ENCODE measurements around the gene ATG9B.

The ATG9B gene

DNA sequence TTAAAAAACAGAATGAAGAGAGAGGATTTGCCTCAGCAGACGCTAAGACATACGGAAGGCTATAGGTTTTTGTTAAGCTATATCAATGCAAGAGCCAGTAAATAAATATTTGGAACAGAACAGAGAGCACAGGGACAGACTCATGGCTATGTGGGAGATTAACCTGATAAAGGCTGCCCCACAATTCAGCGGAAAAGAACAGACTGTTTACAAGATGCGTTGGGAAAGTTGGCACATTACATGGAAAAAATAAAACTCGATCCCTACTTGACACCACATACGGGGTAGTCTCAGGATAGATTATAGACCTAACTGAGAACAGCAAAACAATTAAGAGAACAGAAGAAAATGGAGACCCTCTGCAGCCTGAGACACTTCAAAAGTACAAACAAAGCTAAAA is 56.9 kb downstream of the ATG9B start:
- no peak for TF ChIP-seq GABPA (IDR thresholded peaks at IDR 0.05; ENCODE audit: low read depth)
- TF ChIP-seq, protein P1, sequence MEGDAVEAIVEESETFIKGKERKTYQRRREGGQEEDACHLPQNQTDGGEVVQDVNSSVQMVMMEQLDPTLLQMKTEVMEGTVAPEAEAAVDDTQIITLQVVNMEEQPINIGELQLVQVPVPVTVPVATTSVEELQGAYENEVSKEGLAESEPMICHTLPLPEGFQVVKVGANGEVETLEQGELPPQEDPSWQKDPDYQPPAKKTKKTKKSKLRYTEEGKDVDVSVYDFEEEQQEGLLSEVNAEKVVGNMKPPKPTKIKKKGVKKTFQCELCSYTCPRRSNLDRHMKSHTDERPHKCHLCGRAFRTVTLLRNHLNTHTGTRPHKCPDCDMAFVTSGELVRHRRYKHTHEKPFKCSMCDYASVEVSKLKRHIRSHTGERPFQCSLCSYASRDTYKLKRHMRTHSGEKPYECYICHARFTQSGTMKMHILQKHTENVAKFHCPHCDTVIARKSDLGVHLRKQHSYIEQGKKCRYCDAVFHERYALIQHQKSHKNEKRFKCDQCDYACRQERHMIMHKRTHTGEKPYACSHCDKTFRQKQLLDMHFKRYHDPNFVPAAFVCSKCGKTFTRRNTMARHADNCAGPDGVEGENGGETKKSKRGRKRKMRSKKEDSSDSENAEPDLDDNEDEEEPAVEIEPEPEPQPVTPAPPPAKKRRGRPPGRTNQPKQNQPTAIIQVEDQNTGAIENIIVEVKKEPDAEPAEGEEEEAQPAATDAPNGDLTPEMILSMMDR (IDR thresholded peaks at IDR 0.05; ENCODE audit: insufficient read depth, low read length) = no peak
- no peak for TF ChIP-seq SPI1 (IDR thresholded peaks at IDR 0.05; ENCODE audit: borderline replicate concordance, low read depth)
- TF ChIP-seq, protein P2, sequence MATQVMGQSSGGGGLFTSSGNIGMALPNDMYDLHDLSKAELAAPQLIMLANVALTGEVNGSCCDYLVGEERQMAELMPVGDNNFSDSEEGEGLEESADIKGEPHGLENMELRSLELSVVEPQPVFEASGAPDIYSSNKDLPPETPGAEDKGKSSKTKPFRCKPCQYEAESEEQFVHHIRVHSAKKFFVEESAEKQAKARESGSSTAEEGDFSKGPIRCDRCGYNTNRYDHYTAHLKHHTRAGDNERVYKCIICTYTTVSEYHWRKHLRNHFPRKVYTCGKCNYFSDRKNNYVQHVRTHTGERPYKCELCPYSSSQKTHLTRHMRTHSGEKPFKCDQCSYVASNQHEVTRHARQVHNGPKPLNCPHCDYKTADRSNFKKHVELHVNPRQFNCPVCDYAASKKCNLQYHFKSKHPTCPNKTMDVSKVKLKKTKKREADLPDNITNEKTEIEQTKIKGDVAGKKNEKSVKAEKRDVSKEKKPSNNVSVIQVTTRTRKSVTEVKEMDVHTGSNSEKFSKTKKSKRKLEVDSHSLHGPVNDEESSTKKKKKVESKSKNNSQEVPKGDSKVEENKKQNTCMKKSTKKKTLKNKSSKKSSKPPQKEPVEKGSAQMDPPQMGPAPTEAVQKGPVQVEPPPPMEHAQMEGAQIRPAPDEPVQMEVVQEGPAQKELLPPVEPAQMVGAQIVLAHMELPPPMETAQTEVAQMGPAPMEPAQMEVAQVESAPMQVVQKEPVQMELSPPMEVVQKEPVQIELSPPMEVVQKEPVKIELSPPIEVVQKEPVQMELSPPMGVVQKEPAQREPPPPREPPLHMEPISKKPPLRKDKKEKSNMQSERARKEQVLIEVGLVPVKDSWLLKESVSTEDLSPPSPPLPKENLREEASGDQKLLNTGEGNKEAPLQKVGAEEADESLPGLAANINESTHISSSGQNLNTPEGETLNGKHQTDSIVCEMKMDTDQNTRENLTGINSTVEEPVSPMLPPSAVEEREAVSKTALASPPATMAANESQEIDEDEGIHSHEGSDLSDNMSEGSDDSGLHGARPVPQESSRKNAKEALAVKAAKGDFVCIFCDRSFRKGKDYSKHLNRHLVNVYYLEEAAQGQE (IDR thresholded peaks at IDR 0.05; ENCODE audit: insufficient replicate concordance, low read depth) = no peak
- TF ChIP-seq POLR2AphosphoS5 (IDR thresholded peaks at IDR 0.05; ENCODE audit: low read depth) = no peak
- no peak overlapping the region for H3K4me3 ChIP-seq (replicated peaks; ENCODE audit: insufficient read depth, low read length)
- H3K27ac ChIP-seq (replicated peaks) = no peak overlapping the region
- H3K27me3 ChIP-seq (ENCODE audit: insufficient read depth, poor library complexity, severe bottlenecking) = peaks cover 23% of the 10 kb centered on the region
- DNase-seq (ENCODE audit: low read depth in 1 of 2, low spot score in 1 of 2) = no peak

DNA sequence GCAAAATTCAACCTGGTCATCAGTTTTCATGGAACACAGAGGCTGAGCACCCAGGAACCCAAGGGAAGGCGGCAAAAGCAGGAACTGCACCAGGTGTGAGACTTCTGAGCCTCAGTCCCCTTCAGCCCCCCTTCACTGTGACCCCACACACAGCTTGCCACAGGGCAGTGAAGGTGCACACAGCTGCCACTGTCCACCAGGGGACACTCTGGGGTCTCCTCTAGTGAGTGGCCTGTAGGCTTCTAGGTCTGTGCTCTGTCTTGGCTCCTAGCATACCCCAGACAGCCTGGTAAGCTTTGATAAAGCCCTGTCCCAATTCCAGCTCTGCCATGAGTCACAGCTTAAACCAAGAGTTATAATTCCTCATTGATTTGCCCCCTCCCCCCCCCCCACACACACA is 58.3 kb downstream of the ATG9B start:
- no peak for DNase-seq (ENCODE audit: low read depth in 1 of 2, low spot score in 1 of 2)
- Histone ChIP-seq H3K27me3 (ENCODE audit: insufficient read depth, poor library complexity, severe bottlenecking) (peaks cover 22% of the 10 kb centered on the region), H3K27ac (replicated peaks) (no peak overlapping the region), H3K4me3 (replicated peaks; ENCODE audit: insufficient read depth, low read length) (no peak overlapping the region)
- TF ChIP-seq SPI1 (IDR thresholded peaks at IDR 0.05; ENCODE audit: borderline replicate concordance, low read depth) = no peak
- TF ChIP-seq, protein P2 (IDR thresholded peaks at IDR 0.05; ENCODE audit: insufficient replicate concordance, low read depth) = no peak
- no peak for TF ChIP-seq GABPA (IDR thresholded peaks at IDR 0.05; ENCODE audit: low read depth)
- TF ChIP-seq, protein P1 (IDR thresholded peaks at IDR 0.05; ENCODE audit: insufficient read depth, low read length) = no peak
- no peak for TF ChIP-seq POLR2AphosphoS5 (IDR thresholded peaks at IDR 0.05; ENCODE audit: low read depth)

DNA sequence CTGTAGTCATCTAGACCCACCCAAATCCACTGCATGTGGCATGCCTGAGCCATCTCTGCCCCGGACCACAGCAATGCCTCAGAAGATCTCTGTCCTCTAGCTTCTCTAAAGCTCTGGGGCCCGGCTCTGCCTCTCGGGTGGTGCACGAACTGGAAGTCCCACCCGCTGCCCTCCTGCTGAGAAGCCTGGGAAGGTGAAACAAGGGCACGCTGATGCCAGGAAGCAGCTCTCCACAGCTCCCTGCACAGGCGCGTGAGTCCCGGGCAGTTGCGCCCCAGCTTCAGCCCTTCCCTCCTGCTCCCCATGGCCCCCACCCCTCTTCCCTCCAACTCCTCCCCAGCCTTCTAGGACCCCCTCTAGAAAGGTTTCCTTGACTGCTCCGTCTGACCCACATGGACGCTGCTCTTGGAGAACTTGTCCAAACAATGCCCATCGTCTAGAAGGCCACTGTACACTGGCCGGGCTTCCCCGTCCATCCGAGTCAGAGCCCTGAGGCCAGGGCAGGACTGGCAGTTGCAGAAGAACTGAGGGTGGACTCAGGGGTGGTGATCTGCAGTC is 58.9 kb downstream of the ATG9B start:
- DNase-seq (ENCODE audit: low read depth in 1 of 2, low spot score in 1 of 2) = no peak
- Histone ChIP-seq H3K27me3 (ENCODE audit: insufficient read depth, poor library complexity, severe bottlenecking) (peaks cover 22% of the 10 kb centered on the region), H3K4me3 (replicated peaks; ENCODE audit: insufficient read depth, low read length) (no peak overlapping the region), H3K27ac (replicated peaks) (no peak overlapping the region)
- TF ChIP-seq GABPA (IDR thresholded peaks at IDR 0.05; ENCODE audit: low read depth) = no peak
- no peak for TF ChIP-seq SPI1 (IDR thresholded peaks at IDR 0.05; ENCODE audit: borderline replicate concordance, low read depth)
- TF ChIP-seq, protein P1 (IDR thresholded peaks at IDR 0.05; ENCODE audit: insufficient read depth, low read length) = no peak
- no peak for TF ChIP-seq POLR2AphosphoS5 (IDR thresholded peaks at IDR 0.05; ENCODE audit: low read depth)
- TF ChIP-seq, protein P2 (IDR thresholded peaks at IDR 0.05; ENCODE audit: insufficient replicate concordance, low read depth) = no peak

All from HL-60 (cell line).